ENCODE results near the gene MYADM. TPM values are rescaled to one million over a fixed set of nuclear protein-coding genes. Genes with fewer than 3 reads are reported as not detected.

MYADM gene
- total and polyA plus RNA-seq, 2 of the 13 experiments (the other 11 are each of a cell fraction or from before 2014, with no cell fraction given), result 19.9 to 38.1 TPM

- peak; percentile 92 for TF ChIP-seq RERE (CRISPR knock-in tag; IDR thresholded peaks at IDR 0.05; ENCODE audit: low read depth)
- TF ChIP-seq MAFF (IDR thresholded peaks at IDR 0.05; ENCODE audit: low read depth, low read length), result peak; percentile 47; the same call in 1 of the 2 replicates
- no peak for TF ChIP-seq HOXA7 (CRISPR knock-in tag; IDR thresholded peaks at IDR 0.05)
- no peak for TF ChIP-seq ZNF468 (CRISPR knock-in tag; IDR thresholded peaks at IDR 0.05)
- no peak for TF ChIP-seq U2AF1 (optimal IDR thresholded peaks at IDR 0.05; ENCODE audit: low read depth, low read length)
- no peak for TF ChIP-seq MATR3 (CRISPR knock-in tag; IDR thresholded peaks at IDR 0.05)
- peak; percentile 89 for TF ChIP-seq HDAC1 (CRISPR knock-in tag; IDR thresholded peaks at IDR 0.05)
- peak in 1 of 2 experiments; percentile 81; a peak in 1 of 4 replicates for TF ChIP-seq KLF16 (CRISPR knock-in tag; IDR thresholded peaks at IDR 0.05)
- TF ChIP-seq SUZ12 (IDR thresholded peaks at IDR 0.05; ENCODE audit: low read depth, low read length), result no peak
- TF ChIP-seq ZNF879 (CRISPR knock-in tag; IDR thresholded peaks at IDR 0.05), result no peak
- TF ChIP-seq KLF9 (CRISPR knock-in tag; IDR thresholded peaks at IDR 0.05; ENCODE audit: low read depth), result no peak
- no peak for TF ChIP-seq ZZZ3 (CRISPR knock-in tag; IDR thresholded peaks at IDR 0.05; ENCODE audit: borderline replicate concordance)
- no peak; the same call in 1 of the 2 replicates for TF ChIP-seq TFDP1 (CRISPR knock-in tag; IDR thresholded peaks at IDR 0.05; ENCODE audit: borderline replicate concordance)
- no peak for TF ChIP-seq GRHL1 (CRISPR knock-in tag; conservative IDR thresholded peaks at IDR 0.05)
- TF ChIP-seq CC2D1A (CRISPR knock-in tag; IDR thresholded peaks at IDR 0.05), result no peak
- TF ChIP-seq TEAD2 (CRISPR knock-in tag; IDR thresholded peaks at IDR 0.05), result no peak
- TF ChIP-seq ZFYVE20 (CRISPR knock-in tag; IDR thresholded peaks at IDR 0.05; ENCODE audit: borderline replicate concordance, low read depth), result no peak
- no peak for TF ChIP-seq ZNF382 (CRISPR knock-in tag; IDR thresholded peaks at IDR 0.05; ENCODE audit: borderline replicate concordance)
- 0 out of 2 replicates have a peak, but pooled peaks have one; percentile 33 for TF ChIP-seq ZNF605 (CRISPR knock-in tag; IDR thresholded peaks at IDR 0.05)
- no peak for TF ChIP-seq ZFP62 (CRISPR knock-in tag; IDR thresholded peaks at IDR 0.05)
- no peak for TF ChIP-seq SRSF4 (IDR thresholded peaks at IDR 0.05; ENCODE audit: low read depth, low read length, poor library complexity, severe bottlenecking)
- no peak for TF ChIP-seq ZMYM2 (CRISPR knock-in tag; IDR thresholded peaks at IDR 0.05)
- TF ChIP-seq ZNF17 (CRISPR knock-in tag; IDR thresholded peaks at IDR 0.05), result no peak
- no peak for TF ChIP-seq PCBP1 (IDR thresholded peaks at IDR 0.05; ENCODE audit: borderline replicate concordance, low read depth, low read length)
Observed at GRCh38 chr19:53864308-53864836, 3.3 kb upstream of the MYADM start (continued).

Measured in HepG2 (cell line).